GM20431 (cell line): Measurements from ENCODE around the gene PRR36.

Experiments
- in situ Hi-C: fragments of 300-500 bp; cut with MseI, MboI; formaldehyde crosslinking; loops from one replicate; pipeline ENCODE4 v1.15.0; 2020; ENCODE audit warnings: low sequenced_read_pairs; ENCODE audit not compliant: unreplicated experiment

Gene PRR36

GRCh38 chr19:7914099-7914498 lies 39.9 kb upstream of the PRR36 start:
- in situ Hi-C loops = no loop called here

DNA sequence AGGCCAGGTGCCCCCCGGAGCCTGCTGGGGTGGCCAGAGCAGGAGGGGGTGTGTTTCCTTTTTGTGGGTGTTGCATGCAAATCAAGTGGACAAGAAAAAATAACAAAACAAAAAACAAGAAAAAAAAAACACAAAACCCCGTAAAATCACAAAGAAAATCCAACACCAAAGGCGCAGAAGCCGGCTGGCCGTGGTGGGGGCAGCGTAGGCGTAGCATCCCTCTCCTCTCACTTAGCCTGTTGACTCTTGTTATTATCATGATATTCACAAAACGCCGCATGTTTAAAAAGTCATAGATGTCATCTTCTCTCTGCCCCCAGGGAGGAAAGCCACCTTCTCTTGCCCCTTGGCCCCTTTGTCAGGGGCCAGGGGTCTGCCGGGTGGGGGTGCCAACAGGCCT lies 39.5 kb upstream of the PRR36 start:
- in situ Hi-C loops = no loop called here

- in situ Hi-C loops = no loop called here
Measured at GRCh38 chr19:7912697-7913564, 38.7 kb upstream of the PRR36 start.

- in situ Hi-C loops = no loop called here
Measured at GRCh38 chr19:7912144-7912696, 38.0 kb upstream of the PRR36 start.

DNA sequence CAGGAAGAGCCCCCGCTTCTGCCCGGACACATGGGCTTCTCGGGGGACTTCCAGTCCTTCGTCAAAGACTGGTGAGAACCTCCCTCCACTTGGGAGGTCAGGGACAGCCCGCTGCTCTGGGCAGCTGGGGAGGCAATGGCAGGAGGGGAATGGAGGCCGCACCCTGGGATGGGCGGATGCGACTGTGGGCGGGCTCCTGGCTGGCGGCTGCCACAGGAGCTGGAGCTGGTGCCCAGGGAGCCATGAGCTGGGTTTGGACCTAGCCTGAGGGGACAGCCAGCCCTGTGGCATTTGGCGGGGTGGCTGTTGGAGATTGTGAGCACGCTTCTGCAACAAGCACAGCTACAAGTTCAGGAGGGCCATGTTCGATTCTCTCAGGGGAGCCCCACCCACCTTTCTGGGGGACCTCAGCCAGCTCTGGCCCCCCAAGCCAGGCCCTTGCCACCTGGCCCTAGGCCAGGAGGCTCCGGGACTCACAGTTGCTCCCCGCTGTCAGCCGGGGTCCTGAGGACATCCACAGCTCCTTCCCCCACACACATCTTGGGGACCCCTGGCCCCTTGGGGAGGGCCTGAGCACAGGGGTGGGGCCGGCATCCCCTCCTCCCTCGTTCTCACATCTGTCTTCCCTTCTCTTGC lies 37.4 kb upstream of the PRR36 start:
- in situ Hi-C loops = no loop called here

DNA sequence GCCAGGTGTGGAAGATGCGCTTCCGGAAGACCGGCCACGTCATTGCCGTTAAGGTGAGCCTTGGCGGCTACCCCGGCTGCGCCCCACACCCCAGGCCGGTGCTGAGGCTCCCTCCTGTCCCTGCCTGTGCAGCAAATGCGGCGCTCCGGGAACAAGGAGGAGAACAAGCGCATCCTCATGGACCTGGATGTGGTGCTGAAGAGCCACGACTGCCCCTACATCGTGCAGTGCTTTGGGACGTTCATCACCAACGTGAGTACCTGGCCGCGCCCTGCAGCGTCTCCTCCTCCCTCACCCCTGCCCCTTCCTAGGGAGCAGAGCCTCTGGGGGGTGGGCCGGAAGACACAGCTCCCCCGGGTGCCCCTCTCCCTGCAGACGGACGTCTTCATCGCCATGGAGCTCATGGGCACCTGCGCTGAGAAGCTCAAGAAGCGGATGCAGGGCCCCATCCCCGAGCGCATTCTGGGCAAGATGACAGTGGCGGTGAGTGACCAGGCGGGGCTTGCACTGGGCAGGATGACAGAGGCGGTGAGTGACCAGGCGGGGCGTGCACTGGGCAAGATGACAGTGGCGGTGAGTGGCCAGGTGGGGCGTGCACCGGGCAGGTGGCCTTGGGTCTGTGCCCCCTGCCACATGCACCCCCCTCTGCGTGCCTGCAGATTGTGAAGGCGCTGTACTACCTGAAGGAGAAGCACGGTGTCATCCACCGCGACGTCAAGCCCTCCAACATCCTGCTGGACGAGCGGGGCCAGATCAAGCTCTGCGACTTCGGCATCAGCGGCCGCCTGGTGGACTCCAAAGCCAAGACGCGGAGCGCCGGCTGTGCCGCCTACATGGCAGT lies 36.4 kb upstream of the PRR36 start:
- in situ Hi-C loops = no loop called here

DNA sequence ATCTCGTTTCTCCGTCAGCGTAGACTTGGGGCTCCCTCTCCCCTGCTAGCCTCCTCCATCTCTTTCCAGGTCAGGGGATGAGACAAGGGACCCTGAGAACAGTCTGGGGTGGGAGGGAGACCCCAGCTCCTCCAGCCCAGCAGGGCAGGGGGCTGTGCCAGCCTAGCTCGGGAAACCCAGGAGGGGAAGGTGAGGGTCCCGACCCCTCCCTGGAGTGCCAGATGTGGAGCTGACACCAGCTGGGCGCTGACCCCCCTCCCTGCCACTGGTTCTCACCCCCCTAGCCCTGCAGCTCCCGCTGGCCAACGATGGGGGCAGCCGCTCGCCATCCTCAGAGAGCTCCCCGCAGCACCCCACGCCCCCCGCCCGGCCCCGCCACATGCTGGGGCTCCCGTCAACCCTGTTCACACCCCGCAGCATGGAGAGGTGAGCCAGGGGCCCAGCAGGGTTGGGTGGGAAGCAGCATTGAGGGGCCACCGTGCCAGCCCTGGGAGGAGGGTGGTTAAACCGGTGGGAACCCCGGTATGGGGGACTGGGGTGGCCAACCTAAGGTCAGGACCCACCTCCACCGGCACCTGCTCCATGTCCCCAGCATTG lies 35.4 kb upstream of the PRR36 start:
- in situ Hi-C loops = no loop called here

- in situ Hi-C loops = no loop called here
Measured at GRCh38 chr19:7908742-7909461, 34.7 kb upstream of the PRR36 start.

GRCh38 chr19:7908078-7908699 lies 34.0 kb upstream of the PRR36 start:
- in situ Hi-C loops = no loop called here

GRCh38 chr19:7907544-7907943 lies 33.4 kb upstream of the PRR36 start:
- in situ Hi-C loops = no loop called here

GRCh38 chr19:7907122-7907521 lies 32.9 kb upstream of the PRR36 start:
- in situ Hi-C loops = no loop called here

GRCh38 chr19:7905859-7906258 lies 31.7 kb upstream of the PRR36 start:
- in situ Hi-C loops = no loop called here

DNA sequence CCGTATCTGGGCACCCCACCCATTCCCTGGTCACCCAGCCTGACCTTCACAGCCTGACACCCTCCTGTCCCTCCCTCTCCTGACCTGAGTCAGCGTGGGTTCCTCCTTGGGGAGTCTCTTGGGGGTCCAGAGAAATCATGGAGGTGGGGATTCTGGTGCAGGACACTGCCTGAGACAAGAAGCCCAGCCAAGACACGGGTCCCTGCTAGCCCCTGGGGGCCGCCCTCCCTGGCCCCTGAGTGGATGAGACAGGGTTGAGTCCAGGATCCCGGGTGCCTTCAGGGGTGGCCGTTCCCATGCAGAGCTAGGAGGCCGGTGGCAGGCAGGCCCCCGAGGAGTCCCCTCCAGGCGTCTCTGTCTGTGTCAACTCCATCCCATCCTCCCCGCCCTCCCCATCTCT lies 31.1 kb upstream of the PRR36 start:
- in situ Hi-C loops = no loop called here

DNA sequence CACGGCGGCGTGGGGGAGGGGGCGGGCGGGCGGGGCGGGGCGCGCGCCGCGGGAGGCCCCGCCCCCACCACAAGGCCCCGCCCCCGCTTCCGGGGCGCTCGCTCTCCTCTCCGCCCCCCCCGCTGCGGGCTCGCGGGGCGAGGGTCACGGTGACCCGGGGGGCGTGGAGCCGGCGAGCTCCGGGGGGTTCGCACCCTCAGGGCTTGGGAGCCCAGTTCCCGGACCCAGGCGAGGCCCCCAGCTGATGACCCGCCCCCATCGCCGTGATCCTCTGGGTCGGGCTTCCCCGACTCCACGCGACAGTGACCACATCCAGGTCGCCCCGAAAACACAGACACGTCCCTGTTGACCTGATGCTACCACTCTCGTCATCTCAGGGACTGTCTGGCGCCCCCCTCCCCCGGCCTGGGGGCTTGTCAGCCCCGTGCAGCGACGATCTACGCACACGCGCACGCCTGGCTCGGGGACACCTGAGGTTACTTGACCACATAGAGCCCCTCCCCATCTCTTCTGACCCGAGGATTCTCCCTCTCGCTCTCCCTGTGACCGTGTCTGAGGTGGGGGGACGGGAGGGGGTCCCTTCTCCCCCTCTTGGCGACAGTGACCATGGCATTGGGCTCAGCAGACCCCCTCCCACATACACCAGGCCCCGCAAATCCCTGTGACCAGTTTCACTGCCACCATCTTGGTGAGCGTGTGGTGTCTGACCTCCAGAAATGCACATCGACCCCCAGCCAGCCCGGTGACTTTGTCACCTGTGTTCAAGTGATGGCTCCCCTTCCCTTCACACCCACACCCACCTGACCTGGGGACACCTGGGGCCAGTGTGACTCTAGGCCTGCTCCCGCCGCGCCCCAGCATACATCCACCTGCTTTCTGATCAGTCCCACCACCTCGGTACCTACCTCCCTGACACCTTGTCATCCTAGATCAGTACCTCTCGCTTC lies 30.2 kb upstream of the PRR36 start:
- in situ Hi-C loops = no loop called here

GRCh38 chr19:7903244-7904073 lies 29.3 kb upstream of the PRR36 start, which contains the start of gene MAP2K7:
MAP2K7 (plus strand) TSS chr19:7903877; CDS start chr19:7903945, 68 bp downstream.
- in situ Hi-C loops = no loop called here

- in situ Hi-C loops = no loop called here
Measured at GRCh38 chr19:7902796-7903243, 28.6 kb upstream of the PRR36 start.

DNA sequence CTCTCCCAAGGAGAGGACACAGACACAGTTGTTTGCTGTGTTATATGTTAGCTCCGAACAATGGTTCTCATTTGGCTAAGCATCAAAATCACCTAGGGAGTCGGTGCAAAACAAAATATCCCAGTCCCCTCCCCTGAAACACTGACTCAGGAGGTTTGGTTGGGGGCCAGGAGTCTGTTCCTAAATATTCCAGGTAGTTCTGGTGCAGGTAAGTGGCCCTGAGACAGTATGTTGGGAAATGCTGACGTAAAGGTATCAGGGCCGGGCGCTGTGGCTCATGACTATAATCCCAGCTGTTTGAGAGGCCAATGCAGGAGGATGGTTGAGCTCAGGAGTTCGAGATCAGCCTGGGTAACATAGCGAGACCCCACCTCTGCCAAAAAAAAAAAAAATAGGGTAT lies 27.1 kb upstream of the PRR36 start:
- in situ Hi-C loops = no loop called here
